Gastrocnemius medialis (tissue), 4 donors: ENCODE results near the gene PKP4. TPM values are rescaled to one million over a fixed set of nuclear protein-coding genes. Genes with fewer than 3 reads are reported as not detected.

ENCODE experiments used
- ATAC-seq, 2 donors: fragments of 150-250 bp; one replicate each; pipeline ENCODE4 v1.9.1; 2016
- DNase-seq, 2 donors: peaks; one replicate each; pipeline ENCODE4 v3.0.0-alpha.2; 2019
- H3K27ac ChIP-seq, 4 donors: fragments of 200-600 bp; sonication (generic); 1 replicate in 1 of 4; 2 replicates in 3 of 4; pipeline ENCODE4 v1.5.1; 2016 to 2018; ENCODE audit warnings: mild to moderate bottlenecking in 2 of 4, moderate library complexity in 1 of 4
- H3K27me3 ChIP-seq, 3 donors: fragments of 200-600 bp; sonication (generic) in 2 of 3; 1 replicate in 1 of 3; 2 replicates in 2 of 3; pipeline versions ENCODE4 v1.5.1 to v1.6.0; 2016 to 2019; ENCODE audit warnings: mild to moderate bottlenecking in 1 of 3, moderate library complexity in 1 of 3
- H3K36me3 ChIP-seq, 2 donors: fragments of 200-600 bp; sonication (generic) in 1 of 2; one replicate each; pipeline ENCODE4 v1.5.1; 2017 to 2018
- H3K4me1 ChIP-seq, 2 donors: fragments of 200-600 bp; sonication (generic) in 1 of 2; one replicate each; pipeline ENCODE4 v1.5.1; 2016 to 2017; ENCODE audit warnings: mild to moderate bottlenecking in 2 of 2
- H3K4me3 ChIP-seq, 4 donors: fragments of 200-600 bp; sonication (generic) in 3 of 4; 1 replicate in 1 of 4; 2 replicates in 3 of 4; pipeline ENCODE4 v1.5.1; 2016 to 2019; ENCODE audit warnings: mild to moderate bottlenecking in 2 of 4
- H3K9me3 ChIP-seq, 3 donors: fragments of 200-600 bp; sonication (generic) in 2 of 3; 1 replicate in 1 of 3; 2 replicates in 2 of 3; pipeline ENCODE4 v1.5.1; 2016 to 2019
- POLR2A ChIP-seq, 2 donors: fragments of 450-650 bp; IDR thresholded peaks; one replicate each; pipeline ENCODE4 v1.6.1; 2017; ENCODE audit warnings: antibody characterized with exemption in 2 of 2, mild to moderate bottlenecking in 2 of 2, moderate library complexity in 2 of 2
- in situ Hi-C, 4 donors: fragments of 200-750 bp; cut with MboI; loops; one replicate each; pipeline versions ENCODE4 v1.15.0 to v1.8.0; 2017; ENCODE audit warnings: low sequenced_read_pairs in 4 of 4
- intact Hi-C: fragments of 100-400 bp; cut with DNase I; formaldehyde crosslinking; loops from one replicate; pipeline ENCODE4 v1.15.1; 2023; ENCODE audit warnings: low total_unique reads
- total RNA-seq, 4 donors: library from RNA; depleted of rRNA; stranded (reverse); fragments of >200 nt; gene quantifications; one replicate each; pipeline versions ENCODE4 v1.1.0 to v1.2.3, GENCODE V29; 2016
- TF ChIP-seq, protein P1 (sequence below), 5 experiments: fragments of 450-650 bp in 3 of 5; fragments of 200-600 bp in 2 of 5; sonication (generic) in 2 of 5; IDR thresholded peaks in 4 of 5; conservative IDR thresholded peaks in 1 of 5; 1 replicate in 4 of 5; 2 replicates in 1 of 5; pipeline ENCODE4 v1.5.1; 2016 to 2019; ENCODE audit warnings: antibody characterized with exemption in 5 of 5, mild to moderate bottlenecking in 3 of 5, moderate library complexity in 3 of 5

Gene PKP4
- total RNA-seq, 4 donors from 2014 or later = 15.3 to 36.0 (median 25.6) TPM

DNA sequence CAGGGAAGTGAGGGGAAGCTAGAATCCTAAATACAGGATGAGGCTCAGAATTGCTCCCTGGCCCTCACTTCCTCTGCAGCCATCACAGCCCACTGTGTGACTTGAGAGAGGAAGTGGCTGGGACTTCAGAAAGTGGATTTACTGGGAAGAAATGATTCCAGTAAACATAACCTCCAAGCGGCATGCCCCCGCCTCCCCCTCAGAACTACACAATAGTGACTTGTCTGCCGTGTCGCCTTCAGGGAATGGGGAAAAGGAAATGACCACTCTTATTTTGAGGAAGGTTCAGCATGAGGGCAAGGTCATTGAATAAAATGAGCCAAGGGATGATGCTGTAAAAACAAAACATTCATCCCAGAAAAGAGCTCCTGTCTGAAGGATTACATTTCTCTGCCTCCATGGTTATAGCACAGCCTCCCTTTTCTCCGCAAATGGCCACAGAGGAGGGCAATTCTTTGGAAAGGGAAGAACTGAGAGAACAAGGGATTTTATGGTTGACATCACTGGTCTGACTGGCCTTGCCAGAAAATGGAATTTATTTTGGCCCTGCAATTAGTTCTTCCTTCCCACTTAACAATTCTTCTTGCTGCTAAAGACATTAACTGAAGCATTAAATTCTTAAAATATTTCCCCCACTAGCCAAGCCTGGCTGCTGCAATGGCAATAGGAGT is 259.5 kb downstream of the PKP4 start:
- peak; percentile 46 to 59 for ATAC-seq
- H3K4me1 ChIP-seq = no peaks in the 10 kb centered on the region
- H3K27ac ChIP-seq = peak overlapping the region; percentile 47 to 72 (median 64)
- in situ Hi-C loops = no loop called here
- H3K9me3 ChIP-seq = no peaks in the 10 kb centered on the region
- DNase-seq = no peak
- H3K36me3 ChIP-seq = no peaks in the 10 kb centered on the region
- no peak for TF ChIP-seq POLR2A (IDR thresholded peaks at IDR 0.05)
- TF ChIP-seq, protein P1, sequence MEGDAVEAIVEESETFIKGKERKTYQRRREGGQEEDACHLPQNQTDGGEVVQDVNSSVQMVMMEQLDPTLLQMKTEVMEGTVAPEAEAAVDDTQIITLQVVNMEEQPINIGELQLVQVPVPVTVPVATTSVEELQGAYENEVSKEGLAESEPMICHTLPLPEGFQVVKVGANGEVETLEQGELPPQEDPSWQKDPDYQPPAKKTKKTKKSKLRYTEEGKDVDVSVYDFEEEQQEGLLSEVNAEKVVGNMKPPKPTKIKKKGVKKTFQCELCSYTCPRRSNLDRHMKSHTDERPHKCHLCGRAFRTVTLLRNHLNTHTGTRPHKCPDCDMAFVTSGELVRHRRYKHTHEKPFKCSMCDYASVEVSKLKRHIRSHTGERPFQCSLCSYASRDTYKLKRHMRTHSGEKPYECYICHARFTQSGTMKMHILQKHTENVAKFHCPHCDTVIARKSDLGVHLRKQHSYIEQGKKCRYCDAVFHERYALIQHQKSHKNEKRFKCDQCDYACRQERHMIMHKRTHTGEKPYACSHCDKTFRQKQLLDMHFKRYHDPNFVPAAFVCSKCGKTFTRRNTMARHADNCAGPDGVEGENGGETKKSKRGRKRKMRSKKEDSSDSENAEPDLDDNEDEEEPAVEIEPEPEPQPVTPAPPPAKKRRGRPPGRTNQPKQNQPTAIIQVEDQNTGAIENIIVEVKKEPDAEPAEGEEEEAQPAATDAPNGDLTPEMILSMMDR (IDR thresholded peaks at IDR 0.05 in 4 of 5, conservative IDR thresholded peaks at IDR 0.05 in 1 of 5) = no peak
- intact Hi-C loops = no loop called here
- H3K4me3 ChIP-seq = no peak overlapping the region
- no peaks in the 10 kb centered on the region for H3K27me3 ChIP-seq

DNA sequence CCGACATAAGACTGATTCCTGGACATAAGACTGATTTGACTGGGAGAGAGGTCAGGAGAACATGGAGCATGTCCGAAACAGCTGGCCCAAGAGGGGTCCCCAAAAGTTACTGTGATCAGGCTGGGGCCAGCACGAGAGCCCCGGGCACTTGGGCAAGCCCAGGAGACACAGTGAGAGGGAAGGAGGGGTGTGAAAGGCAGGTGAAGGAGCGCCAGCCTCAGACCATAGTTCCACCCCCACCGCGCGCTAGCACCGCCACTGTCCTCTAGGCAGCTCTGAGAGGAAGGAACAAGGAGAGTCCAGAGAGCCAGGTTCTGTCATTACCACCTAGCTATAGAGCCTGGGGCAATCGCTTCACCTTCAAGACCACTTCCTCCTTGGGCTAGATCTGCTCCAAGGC is 260.2 kb downstream of the PKP4 start:
- DNase-seq (no peak), ATAC-seq (no peak)
- in situ Hi-C loops = no loop called here
- TF ChIP-seq POLR2A (IDR thresholded peaks at IDR 0.05) = no peak
- TF ChIP-seq, protein P1 (IDR thresholded peaks at IDR 0.05 in 4 of 5, conservative IDR thresholded peaks at IDR 0.05 in 1 of 5) = no peak
- Histone ChIP-seq H3K4me1 (no peaks in the 10 kb centered on the region), H3K9me3 (no peaks in the 10 kb centered on the region), H3K36me3 (no peaks in the 10 kb centered on the region), H3K27me3 (no peaks in the 10 kb centered on the region), H3K4me3 (no peak overlapping the region), H3K27ac (peak overlapping the region; percentile 47 to 72 (median 64))
- intact Hi-C loops = no loop called here

DNA sequence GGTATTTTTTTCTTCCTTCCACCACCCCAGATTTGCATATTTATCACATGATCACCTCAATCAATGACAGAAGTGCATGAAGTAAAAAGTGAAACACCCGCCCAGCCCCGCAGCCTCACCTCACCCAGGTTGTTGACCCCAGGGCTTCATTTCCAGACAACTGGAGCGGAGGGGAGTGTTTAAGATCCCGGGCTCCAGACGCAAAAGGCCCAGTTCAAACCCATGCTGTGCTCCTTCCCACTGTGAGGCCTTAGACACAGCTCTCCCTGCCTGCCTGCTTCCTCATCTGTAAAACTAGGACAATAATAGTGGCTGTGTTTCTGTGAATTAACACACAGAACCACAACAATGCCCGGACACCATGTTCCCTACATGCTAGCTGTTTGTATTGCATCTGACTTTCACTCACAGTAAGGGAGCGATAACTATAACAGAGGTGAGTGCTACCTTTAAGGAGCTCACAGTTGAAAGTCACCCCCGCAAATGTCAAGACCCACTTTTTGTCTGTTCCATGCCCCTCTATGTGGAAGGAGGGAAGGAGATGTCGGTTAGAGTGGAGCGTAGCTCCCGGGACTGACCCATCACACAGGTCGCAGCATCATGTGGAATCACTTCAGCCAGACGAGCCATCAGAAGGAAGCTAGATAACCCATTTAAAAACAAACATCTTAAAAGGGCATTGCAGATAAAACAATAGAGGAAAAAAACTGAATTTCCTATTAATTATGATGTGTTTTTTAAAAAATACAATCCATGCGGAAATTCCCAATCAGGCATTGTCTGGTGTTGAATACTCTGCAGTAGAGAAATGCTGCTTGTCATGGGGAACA is 260.8 kb downstream of the PKP4 start:
- intact Hi-C loops (no loop called here), in situ Hi-C loops (no loop called here)
- peak overlapping the region; percentile 47 to 72 (median 64) for H3K27ac ChIP-seq
- no peak overlapping the region for H3K4me3 ChIP-seq
- DNase-seq (no peak), ATAC-seq (no peak)
- H3K9me3 ChIP-seq = no peaks in the 10 kb centered on the region
- H3K36me3 ChIP-seq = no peaks in the 10 kb centered on the region
- H3K27me3 ChIP-seq = no peaks in the 10 kb centered on the region
- H3K4me1 ChIP-seq = no peaks in the 10 kb centered on the region
- TF ChIP-seq, protein P1 (IDR thresholded peaks at IDR 0.05 in 4 of 5, conservative IDR thresholded peaks at IDR 0.05 in 1 of 5) = no peak
- no peak for TF ChIP-seq POLR2A (IDR thresholded peaks at IDR 0.05)

DNA sequence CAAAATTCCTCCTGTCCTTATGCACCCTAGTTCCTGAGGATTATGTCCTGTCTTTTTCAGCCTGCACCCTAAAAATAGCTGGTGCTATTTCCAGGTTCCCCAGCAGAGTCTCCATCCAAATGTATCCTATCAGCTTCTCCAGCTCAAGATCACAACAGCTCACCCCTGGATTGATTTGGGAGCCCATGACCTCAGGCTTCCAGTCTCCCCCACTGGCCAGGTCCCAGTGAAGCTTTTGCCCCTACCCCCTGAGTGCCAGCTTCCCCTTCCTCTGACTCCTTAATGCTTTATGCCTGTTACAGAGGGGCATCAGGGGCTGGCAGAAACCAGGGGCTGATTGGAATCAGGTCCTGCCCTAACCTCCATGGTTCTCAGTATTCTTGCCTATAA is 261.4 kb downstream of the PKP4 start:
- no peak for DNase-seq
- Histone ChIP-seq H3K4me3 (no peak overlapping the region), H3K36me3 (no peaks in the 10 kb centered on the region), H3K27me3 (no peaks in the 10 kb centered on the region), H3K27ac (peak overlapping the region in 3 of 4 donors; percentile 18 to 60 (median 30)), H3K4me1 (no peaks in the 10 kb centered on the region), H3K9me3 (no peaks in the 10 kb centered on the region)
- intact Hi-C loops = no loop called here
- in situ Hi-C loops = no loop called here
- TF ChIP-seq, protein P1 (IDR thresholded peaks at IDR 0.05 in 4 of 5, conservative IDR thresholded peaks at IDR 0.05 in 1 of 5) = no peak
- TF ChIP-seq POLR2A (IDR thresholded peaks at IDR 0.05) = no peak
- no peak for ATAC-seq
